Activated naive CD4-positive, alpha-beta T cell treated with anti-CD3 and anti-CD28 coated beads, Interleukin-2, amount 10 ng/mL, durations not matched to agents 7 days and 5 days (primary cell): ENCODE data around the gene GHR.

Source experiments
- CTCF ChIA-PET: fragments of 350-600 bp; sonication (Branson Sonifier 250); formaldehyde crosslinking; loops from one replicate; lab custom pipeline; 2021; ENCODE audit warnings: antibody characterized with exemption; lab: Charles Lee
- DNase-seq: peaks from one replicate; pipeline ENCODE4 v3.0.0-alpha.2; 2020
- H3K27ac Mint-ChIP-seq: one replicate; pipeline ENCODE4 v1.8.0; 2021; ENCODE audit warnings: mild to moderate bottlenecking, moderate library complexity, mixed read lengths
- H3K27me3 Mint-ChIP-seq: one replicate; pipeline ENCODE4 v1.8.0; 2021; ENCODE audit warnings: mild to moderate bottlenecking, mixed read lengths
- H3K36me3 Mint-ChIP-seq: one replicate; pipeline ENCODE4 v1.8.0; 2021; ENCODE audit warnings: mixed read lengths
- H3K4me1 Mint-ChIP-seq: one replicate; pipeline ENCODE4 v1.8.0; 2021; ENCODE audit warnings: mixed read lengths
- H3K4me3 Mint-ChIP-seq: one replicate; pipeline ENCODE4 v1.8.0; 2021; ENCODE audit warnings: mild to moderate bottlenecking, moderate library complexity, mixed read lengths
- H3K9me3 Mint-ChIP-seq: one replicate; pipeline ENCODE4 v1.8.0; 2021; ENCODE audit warnings: mixed read lengths

GHR gene

GRCh38 chr5:42422656-42423280, 471 bp upstream of the GHR start:
- no peaks in the 10 kb centered on the region for H3K4me1 Mint-ChIP-seq
- H3K9me3 Mint-ChIP-seq = no peaks in the 10 kb centered on the region
- CTCF ChIA-PET = interaction anchor here (1.0 to 2.3 kb wide), 6 partner anchors 17 to 467 kb away, joined by 3 to 10 read pairs (median 4); no protein-coding TSS in a partner anchor
- H3K27ac Mint-ChIP-seq = no peak overlapping the region
- no peak overlapping the region for H3K4me3 Mint-ChIP-seq
- no peaks in the 10 kb centered on the region for H3K36me3 Mint-ChIP-seq
- peaks cover 18% of the 10 kb centered on the region for H3K27me3 Mint-ChIP-seq
- DNase-seq = no peak

GRCh38 chr5:42426016-42426415, 2.8 kb downstream of the GHR start:
- H3K27ac Mint-ChIP-seq = no peak overlapping the region
- no peak for DNase-seq
- CTCF ChIA-PET = no interaction called here
- H3K4me1 Mint-ChIP-seq = no peaks in the 10 kb centered on the region
- H3K4me3 Mint-ChIP-seq = no peak overlapping the region
- no peaks in the 10 kb centered on the region for H3K9me3 Mint-ChIP-seq
- H3K36me3 Mint-ChIP-seq = no peaks in the 10 kb centered on the region
- H3K27me3 Mint-ChIP-seq = peaks cover 12% of the 10 kb centered on the region

GRCh38 chr5:42429694-42430093, 6.5 kb downstream of the GHR start:
- H3K9me3 Mint-ChIP-seq = no peaks in the 10 kb centered on the region
- H3K4me3 Mint-ChIP-seq = no peak overlapping the region
- H3K27ac Mint-ChIP-seq = no peak overlapping the region
- no peak for DNase-seq
- no peaks in the 10 kb centered on the region for H3K4me1 Mint-ChIP-seq
- no peaks in the 10 kb centered on the region for H3K36me3 Mint-ChIP-seq
- CTCF ChIA-PET = no interaction called here
- H3K27me3 Mint-ChIP-seq = peaks cover 4% of the 10 kb centered on the region

- no peaks in the 10 kb centered on the region for H3K9me3 Mint-ChIP-seq
- H3K27ac Mint-ChIP-seq = no peak overlapping the region
- no peaks in the 10 kb centered on the region for H3K27me3 Mint-ChIP-seq
- no peaks in the 10 kb centered on the region for H3K36me3 Mint-ChIP-seq
- no peaks in the 10 kb centered on the region for H3K4me1 Mint-ChIP-seq
- CTCF ChIA-PET = no interaction called here
- no peak for DNase-seq
- no peak overlapping the region for H3K4me3 Mint-ChIP-seq
Observed at GRCh38 chr5:42434047-42434724, 10.9 kb downstream of the GHR start.

- CTCF ChIA-PET = no interaction called here
- Mint-ChIP-seq H3K9me3 (no peaks in the 10 kb centered on the region), H3K27me3 (no peaks in the 10 kb centered on the region), H3K27ac (no peak overlapping the region), H3K36me3 (no peaks in the 10 kb centered on the region), H3K4me1 (no peaks in the 10 kb centered on the region), H3K4me3 (no peak overlapping the region)
- no peak for DNase-seq
Observed at GRCh38 chr5:42436051-42436450, 12.8 kb downstream of the GHR start.

GRCh38 chr5:42454216-42454995, 31.2 kb downstream of the GHR start:
- Mint-ChIP-seq H3K27me3 (no peaks in the 10 kb centered on the region), H3K4me3 (no peak overlapping the region), H3K4me1 (no peaks in the 10 kb centered on the region), H3K9me3 (no peaks in the 10 kb centered on the region), H3K27ac (no peak overlapping the region), H3K36me3 (no peaks in the 10 kb centered on the region)
- DNase-seq = no peak
- CTCF ChIA-PET = no interaction called here

- Mint-ChIP-seq H3K4me1 (no peaks in the 10 kb centered on the region), H3K27ac (no peak overlapping the region), H3K27me3 (no peaks in the 10 kb centered on the region), H3K4me3 (no peak overlapping the region), H3K9me3 (no peaks in the 10 kb centered on the region), H3K36me3 (no peaks in the 10 kb centered on the region)
- CTCF ChIA-PET = no interaction called here
- DNase-seq = no peak
Observed at GRCh38 chr5:42461033-42461432, 37.8 kb downstream of the GHR start.

- Mint-ChIP-seq H3K4me3 (no peak overlapping the region), H3K4me1 (no peaks in the 10 kb centered on the region), H3K27ac (no peak overlapping the region), H3K36me3 (no peaks in the 10 kb centered on the region), H3K9me3 (no peaks in the 10 kb centered on the region), H3K27me3 (no peaks in the 10 kb centered on the region)
- CTCF ChIA-PET = no interaction called here
- DNase-seq = no peak
Observed at GRCh38 chr5:42461507-42461906, 38.3 kb downstream of the GHR start.

GRCh38 chr5:42462083-42462482, 38.8 kb downstream of the GHR start:
- no peak for DNase-seq
- H3K36me3 Mint-ChIP-seq = no peaks in the 10 kb centered on the region
- no peak overlapping the region for H3K27ac Mint-ChIP-seq
- CTCF ChIA-PET = no interaction called here
- H3K4me3 Mint-ChIP-seq = no peak overlapping the region
- H3K27me3 Mint-ChIP-seq = no peaks in the 10 kb centered on the region
- no peaks in the 10 kb centered on the region for H3K9me3 Mint-ChIP-seq
- no peaks in the 10 kb centered on the region for H3K4me1 Mint-ChIP-seq

GRCh38 chr5:42467572-42467971, 44.3 kb downstream of the GHR start:
- no peak overlapping the region for H3K27ac Mint-ChIP-seq
- H3K4me3 Mint-ChIP-seq = no peak overlapping the region

GRCh38 chr5:42467981-42468524, 44.8 kb downstream of the GHR start:
- H3K4me3 Mint-ChIP-seq = no peak overlapping the region
- CTCF ChIA-PET = no interaction called here
- H3K36me3 Mint-ChIP-seq = no peaks in the 10 kb centered on the region
- H3K27ac Mint-ChIP-seq = no peak overlapping the region
- no peaks in the 10 kb centered on the region for H3K4me1 Mint-ChIP-seq
- H3K27me3 Mint-ChIP-seq = no peaks in the 10 kb centered on the region
- no peaks in the 10 kb centered on the region for H3K9me3 Mint-ChIP-seq
- no peak for DNase-seq

More at GRCh38 chr5:42467572-42467971, 44.3 kb downstream of the GHR start:
- Mint-ChIP-seq H3K36me3 (no peaks in the 10 kb centered on the region), H3K9me3 (no peaks in the 10 kb centered on the region), H3K27me3 (no peaks in the 10 kb centered on the region), H3K4me1 (no peaks in the 10 kb centered on the region)
- CTCF ChIA-PET = no interaction called here
- DNase-seq = no peak

GRCh38 chr5:42483472-42484154, 60.4 kb downstream of the GHR start:
- CTCF ChIA-PET = no interaction called here
- Mint-ChIP-seq H3K4me3 (no peak overlapping the region), H3K27ac (no peak overlapping the region), H3K36me3 (no peaks in the 10 kb centered on the region), H3K4me1 (no peaks in the 10 kb centered on the region), H3K27me3 (no peaks in the 10 kb centered on the region), H3K9me3 (peaks cover 3% of the 10 kb centered on the region)
- DNase-seq = no peak

GRCh38 chr5:42487077-42487476, 63.8 kb downstream of the GHR start:
- Mint-ChIP-seq H3K4me1 (no peaks in the 10 kb centered on the region), H3K4me3 (no peak overlapping the region), H3K9me3 (peaks cover 3% of the 10 kb centered on the region), H3K27me3 (no peaks in the 10 kb centered on the region), H3K36me3 (no peaks in the 10 kb centered on the region), H3K27ac (no peak overlapping the region)
- DNase-seq = no peak
- CTCF ChIA-PET = no interaction called here

- Mint-ChIP-seq H3K27ac (no peak overlapping the region), H3K4me1 (no peaks in the 10 kb centered on the region), H3K36me3 (no peaks in the 10 kb centered on the region), H3K27me3 (no peaks in the 10 kb centered on the region), H3K4me3 (no peak overlapping the region), H3K9me3 (peaks cover 1% of the 10 kb centered on the region)
- CTCF ChIA-PET = no interaction called here
- no peak for DNase-seq
Observed at GRCh38 chr5:42487821-42488220, 64.6 kb downstream of the GHR start.
